ENCODE measurements around the gene CDC20. TPM values are rescaled to one million over a fixed set of nuclear protein-coding genes. Genes with fewer than 3 reads are reported as not detected.

Gene CDC20
- total RNA-seq, 4 donors from 2014 or later = 0.38 to 3.0 (median 1.6) TPM

- DNase-seq (ENCODE audit: low spot score) (no peak), ATAC-seq (ENCODE audit: low FRiP score) (no peak)
- TF ChIP-seq CTCF (IDR thresholded peaks at IDR 0.05) = no peak
These were observed 44.5 kb upstream of the CDC20 start for GRCh38 chr1:43314233-43314632.

- no peak for ATAC-seq (ENCODE audit: low FRiP score)
- no peak for DNase-seq (ENCODE audit: low spot score)
These were observed 43.3 kb upstream of the CDC20 start for GRCh38 chr1:43315481-43315880.

GRCh38 chr1:43315963-43316737 is 42.6 kb upstream of the CDC20 start:
- no peak for ATAC-seq (ENCODE audit: low FRiP score)
- no peak for TF ChIP-seq CTCF (IDR thresholded peaks at IDR 0.05)
- no peak for DNase-seq (ENCODE audit: low spot score)

More at GRCh38 chr1:43315481-43315880, 43.3 kb upstream of the CDC20 start:
- no peak for TF ChIP-seq CTCF (IDR thresholded peaks at IDR 0.05)

GRCh38 chr1:43316738-43317520 is 41.9 kb upstream of the CDC20 start:
- ATAC-seq (ENCODE audit: low FRiP score) = no peak
- DNase-seq (ENCODE audit: low spot score) = no peak
- TF ChIP-seq CTCF (IDR thresholded peaks at IDR 0.05) = no peak

- ATAC-seq (ENCODE audit: low FRiP score) = no peak
- no peak for TF ChIP-seq CTCF (IDR thresholded peaks at IDR 0.05)
- no peak for DNase-seq (ENCODE audit: low spot score)
These were observed 40.8 kb upstream of the CDC20 start for GRCh38 chr1:43317817-43318471.

GRCh38 chr1:43318831-43319230 is 40.0 kb upstream of the CDC20 start:
- ATAC-seq (ENCODE audit: low FRiP score) (no peak), DNase-seq (ENCODE audit: low spot score) (no peak)
- TF ChIP-seq CTCF (IDR thresholded peaks at IDR 0.05) = no peak
